ENCODE results near the gene VANGL1.
A peak's percentile ranks its signal among the peaks of the same experiment; 100 is the strongest.

Gene VANGL1

DNA sequence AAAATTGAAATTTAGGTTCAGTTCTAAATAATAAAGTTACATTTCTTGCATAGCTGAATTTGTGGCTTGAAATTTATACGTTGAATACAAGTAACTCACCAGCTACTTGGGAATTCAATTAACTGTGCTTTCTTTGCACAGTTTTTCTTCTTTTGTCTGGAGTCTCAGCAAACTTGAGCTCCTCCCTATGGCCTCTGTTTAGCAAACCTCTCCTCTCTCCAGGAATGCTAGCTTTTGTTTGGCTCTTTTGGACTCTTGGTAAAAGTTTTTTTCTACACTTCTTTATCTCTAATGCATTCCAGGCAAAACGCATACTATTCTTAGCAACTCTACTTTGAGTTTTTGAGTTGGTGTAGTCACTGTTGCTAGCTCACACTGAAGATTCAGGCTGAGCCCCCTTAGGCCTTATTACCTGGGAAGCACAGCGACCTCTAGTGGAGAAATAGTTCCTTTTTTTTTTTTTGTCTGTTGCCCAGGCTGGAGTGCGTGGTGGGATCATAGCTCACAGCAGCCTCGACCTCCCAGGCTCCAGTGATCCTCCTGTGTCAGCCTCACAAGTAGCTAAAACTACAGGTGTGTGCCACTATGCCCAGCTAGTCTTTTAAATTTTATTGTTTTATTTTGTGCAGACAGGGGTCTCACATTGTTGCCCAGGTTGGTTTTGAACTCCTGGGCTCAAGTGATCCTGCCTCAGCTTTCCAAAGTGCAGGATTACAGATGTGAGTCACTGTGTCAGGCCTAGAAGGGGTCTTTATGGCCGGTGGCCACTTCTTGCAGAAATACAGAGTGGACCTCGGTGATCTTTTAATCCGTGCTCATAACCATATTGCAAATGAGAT, 65.0 kb downstream of the VANGL1 start:
- Histone ChIP-seq H3K27ac (no peak overlapping the region), H3K4me1 (no peaks in the 10 kb centered on the region)

DNA sequence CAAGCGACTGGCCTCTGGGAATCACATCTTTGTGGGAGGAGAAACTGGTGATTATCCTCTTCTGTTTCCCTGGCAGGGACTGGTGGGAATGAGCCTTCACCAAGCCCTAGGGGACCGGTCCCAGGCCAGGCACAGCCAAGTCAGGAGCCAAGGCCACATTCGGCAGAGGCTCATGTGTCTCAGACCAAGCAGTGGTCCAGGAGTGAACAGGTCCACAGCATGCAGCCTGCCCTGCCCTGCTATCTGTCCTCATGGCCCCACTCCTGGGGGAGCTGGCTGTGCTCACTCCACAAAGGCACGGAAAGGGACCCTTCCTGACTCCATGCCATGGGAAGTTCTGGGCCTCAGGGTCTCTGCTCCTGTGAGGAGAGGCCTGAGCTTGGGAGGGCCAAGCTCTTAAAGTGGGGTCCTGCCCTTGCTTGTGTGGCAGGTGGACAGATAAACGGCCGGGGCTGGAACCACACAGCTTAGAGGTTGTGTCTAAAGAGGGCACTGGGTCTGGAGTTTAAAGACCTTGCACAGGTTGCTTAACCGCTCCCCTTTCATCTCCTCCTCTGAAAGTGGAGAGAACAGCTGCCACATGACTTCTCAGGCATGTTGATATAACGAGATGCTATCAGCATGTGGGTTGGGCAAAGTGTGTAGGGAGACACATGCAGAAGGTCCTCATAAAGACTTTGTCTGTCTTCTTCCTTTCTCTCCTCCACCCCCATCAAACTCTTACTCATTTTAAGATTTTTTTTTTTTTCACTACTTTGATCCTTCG, 69.3 kb downstream of the VANGL1 start:
- H3K27ac ChIP-seq, result no peak overlapping the region
- H3K27me3 ChIP-seq (ENCODE audit: control insufficient read depth, insufficient read depth, low read length), result no peaks in the 10 kb centered on the region
- H3K9ac ChIP-seq, result no peak overlapping the region
- no peaks in the 10 kb centered on the region for H3K79me2 ChIP-seq
- H3K9me3 ChIP-seq (ENCODE audit: control insufficient read depth, low read length), result no peaks in the 10 kb centered on the region
- no peak overlapping the region for H3K4me3 ChIP-seq (ENCODE audit: low read depth, low read length)
- no peaks in the 10 kb centered on the region for H3K36me3 ChIP-seq (ENCODE audit: control insufficient read depth, insufficient read depth, low read length)
- TF ChIP-seq, protein P1, sequence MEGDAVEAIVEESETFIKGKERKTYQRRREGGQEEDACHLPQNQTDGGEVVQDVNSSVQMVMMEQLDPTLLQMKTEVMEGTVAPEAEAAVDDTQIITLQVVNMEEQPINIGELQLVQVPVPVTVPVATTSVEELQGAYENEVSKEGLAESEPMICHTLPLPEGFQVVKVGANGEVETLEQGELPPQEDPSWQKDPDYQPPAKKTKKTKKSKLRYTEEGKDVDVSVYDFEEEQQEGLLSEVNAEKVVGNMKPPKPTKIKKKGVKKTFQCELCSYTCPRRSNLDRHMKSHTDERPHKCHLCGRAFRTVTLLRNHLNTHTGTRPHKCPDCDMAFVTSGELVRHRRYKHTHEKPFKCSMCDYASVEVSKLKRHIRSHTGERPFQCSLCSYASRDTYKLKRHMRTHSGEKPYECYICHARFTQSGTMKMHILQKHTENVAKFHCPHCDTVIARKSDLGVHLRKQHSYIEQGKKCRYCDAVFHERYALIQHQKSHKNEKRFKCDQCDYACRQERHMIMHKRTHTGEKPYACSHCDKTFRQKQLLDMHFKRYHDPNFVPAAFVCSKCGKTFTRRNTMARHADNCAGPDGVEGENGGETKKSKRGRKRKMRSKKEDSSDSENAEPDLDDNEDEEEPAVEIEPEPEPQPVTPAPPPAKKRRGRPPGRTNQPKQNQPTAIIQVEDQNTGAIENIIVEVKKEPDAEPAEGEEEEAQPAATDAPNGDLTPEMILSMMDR (IDR thresholded peaks at IDR 0.05), result no peak
- no peaks in the 10 kb centered on the region for H3K4me1 ChIP-seq
- peak overlapping the region; percentile 16 for H3K4me2 ChIP-seq (ENCODE audit: low read length)
- H2AFZ ChIP-seq, result no peak overlapping the region

More for the DNA sequence above, 65.0 kb downstream of the VANGL1 start:
- no peak overlapping the region for H3K4me3 ChIP-seq (ENCODE audit: low read depth, low read length)
- no peaks in the 10 kb centered on the region for H3K9me3 ChIP-seq (ENCODE audit: control insufficient read depth, low read length)
- no peak overlapping the region for H3K9ac ChIP-seq
- no peaks in the 10 kb centered on the region for H3K79me2 ChIP-seq
- no peak overlapping the region for H2AFZ ChIP-seq
- TF ChIP-seq, protein P1 (IDR thresholded peaks at IDR 0.05), result peak; percentile 40
- H3K36me3 ChIP-seq (ENCODE audit: control insufficient read depth, insufficient read depth, low read length), result no peaks in the 10 kb centered on the region
- no peaks in the 10 kb centered on the region for H3K27me3 ChIP-seq (ENCODE audit: control insufficient read depth, insufficient read depth, low read length)
- no peak overlapping the region for H3K4me2 ChIP-seq (ENCODE audit: low read length)

DNA sequence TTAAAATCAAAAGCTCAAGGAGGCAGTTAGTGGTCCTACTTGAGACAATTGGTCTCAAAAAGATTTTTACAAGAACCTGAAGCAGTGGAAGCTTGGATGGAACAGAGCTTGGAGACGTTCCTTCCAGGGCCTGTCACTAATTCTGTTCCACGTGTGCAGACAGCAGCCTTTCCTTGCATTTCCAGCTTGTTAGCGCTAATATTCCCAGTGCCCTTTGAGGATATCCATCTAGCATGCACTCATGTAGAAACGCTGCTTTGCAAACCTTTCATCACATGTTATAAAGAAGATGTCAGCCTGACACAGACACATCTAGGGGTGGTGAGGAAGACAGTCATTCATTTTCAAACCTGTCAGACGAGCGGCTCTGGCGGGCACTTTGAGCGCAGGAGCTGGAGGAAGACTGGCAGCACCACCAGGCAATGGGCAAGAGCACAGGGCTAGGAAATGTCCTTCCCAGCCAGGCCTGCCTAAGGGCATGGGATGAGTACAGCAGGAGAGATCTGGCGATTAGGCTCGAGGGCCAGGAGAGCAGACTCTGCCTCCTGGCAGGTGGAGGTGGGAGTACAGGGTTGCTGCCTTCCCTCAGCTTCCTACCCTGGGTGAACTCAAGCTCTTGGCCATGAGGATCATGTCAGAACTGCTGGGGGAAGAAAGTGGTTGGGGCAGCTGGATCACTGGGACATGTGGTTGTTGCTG, 71.3 kb downstream of the VANGL1 start:
- Histone ChIP-seq H3K4me1 (no peaks in the 10 kb centered on the region), H3K4me3 (ENCODE audit: low read depth, low read length) (no peak overlapping the region), H3K27me3 (ENCODE audit: control insufficient read depth, insufficient read depth, low read length) (no peaks in the 10 kb centered on the region), H3K79me2 (no peaks in the 10 kb centered on the region), H3K9ac (no peak overlapping the region), H3K36me3 (ENCODE audit: control insufficient read depth, insufficient read depth, low read length) (no peaks in the 10 kb centered on the region), H3K27ac (no peak overlapping the region), H3K9me3 (ENCODE audit: control insufficient read depth, low read length) (no peaks in the 10 kb centered on the region), H2AFZ (no peak overlapping the region), H3K4me2 (ENCODE audit: low read length) (no peak overlapping the region)
- TF ChIP-seq, protein P1 (IDR thresholded peaks at IDR 0.05), result no peak

DNA sequence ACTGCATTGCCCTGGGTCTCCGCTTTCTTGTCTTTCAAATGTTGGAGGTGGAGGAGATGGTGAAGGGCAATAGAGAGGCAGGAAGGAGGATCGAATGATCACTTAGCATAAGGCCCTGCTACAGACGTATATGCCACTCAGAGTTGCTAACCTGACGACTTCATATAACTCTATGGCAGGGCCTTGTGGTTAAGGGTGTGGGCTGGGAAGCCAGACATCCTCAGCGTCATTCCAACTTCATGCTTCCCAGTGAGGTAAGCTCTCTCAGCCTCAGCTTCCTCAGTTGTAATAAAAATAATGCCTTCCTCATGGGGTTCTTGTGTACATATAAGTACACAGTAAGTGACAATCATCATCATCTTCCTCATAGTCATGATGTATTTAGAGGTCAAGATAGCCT, 72.1 kb downstream of the VANGL1 start:
- H3K27ac ChIP-seq, result no peak overlapping the region
- no peak overlapping the region for H3K9ac ChIP-seq
- H3K4me2 ChIP-seq (ENCODE audit: low read length), result no peak overlapping the region
- H3K4me1 ChIP-seq, result no peaks in the 10 kb centered on the region
- H2AFZ ChIP-seq, result no peak overlapping the region
- TF ChIP-seq, protein P1 (IDR thresholded peaks at IDR 0.05), result no peak
- no peaks in the 10 kb centered on the region for H3K27me3 ChIP-seq (ENCODE audit: control insufficient read depth, insufficient read depth, low read length)
- H3K9me3 ChIP-seq (ENCODE audit: control insufficient read depth, low read length), result no peaks in the 10 kb centered on the region
- H3K4me3 ChIP-seq (ENCODE audit: low read depth, low read length), result no peak overlapping the region
- no peaks in the 10 kb centered on the region for H3K79me2 ChIP-seq
- no peaks in the 10 kb centered on the region for H3K36me3 ChIP-seq (ENCODE audit: control insufficient read depth, insufficient read depth, low read length)
